Kidney epithelial cell (primary cell): ENCODE measurements around the gene GPR153. TPM values are rescaled to one million over a fixed set of nuclear protein-coding genes. Genes with fewer than 3 reads are reported as not detected.

Experiments
- DNase-seq: peaks from one replicate; pipeline ENCODE4 v3.0.0-alpha.2; 2010; ENCODE audit warnings: low read depth
- H3K27me3 ChIP-seq: 2 replicates; pipeline ENCODE4 v1.6.0; 2011; ENCODE audit warnings: low read length; ENCODE audit not compliant: control insufficient read depth, insufficient read depth
- H3K36me3 ChIP-seq: 2 replicates; pipeline ENCODE4 v1.5.1; 2011; ENCODE audit warnings: low read length; ENCODE audit not compliant: control insufficient read depth, insufficient read depth
- H3K4me3 ChIP-seq: 2 replicates; pipeline ENCODE4 v1.5.1; 2011; ENCODE audit warnings: low read depth, mild to moderate bottlenecking, control low read depth, low read length
- total RNA-seq: library from RNA; depleted of rRNA; stranded (reverse); fragments of >200 nt; gene quantifications from 2 replicates; pipeline ENCODE4 v1.2.3, GENCODE V29; 2015
- TF ChIP-seq, protein P1 (sequence below): IDR thresholded peaks from 2 replicates; pipeline ENCODE4 v1.5.1; 2011; ENCODE audit warnings: mild to moderate bottlenecking, moderate library complexity, low read length, control low read depth, inconsistent platforms; ENCODE audit not compliant: insufficient read depth, poor library complexity, severe bottlenecking

Gene GPR153
- total RNA-seq, 1 donor from 2014 or later, result 11.4 TPM

DNA sequence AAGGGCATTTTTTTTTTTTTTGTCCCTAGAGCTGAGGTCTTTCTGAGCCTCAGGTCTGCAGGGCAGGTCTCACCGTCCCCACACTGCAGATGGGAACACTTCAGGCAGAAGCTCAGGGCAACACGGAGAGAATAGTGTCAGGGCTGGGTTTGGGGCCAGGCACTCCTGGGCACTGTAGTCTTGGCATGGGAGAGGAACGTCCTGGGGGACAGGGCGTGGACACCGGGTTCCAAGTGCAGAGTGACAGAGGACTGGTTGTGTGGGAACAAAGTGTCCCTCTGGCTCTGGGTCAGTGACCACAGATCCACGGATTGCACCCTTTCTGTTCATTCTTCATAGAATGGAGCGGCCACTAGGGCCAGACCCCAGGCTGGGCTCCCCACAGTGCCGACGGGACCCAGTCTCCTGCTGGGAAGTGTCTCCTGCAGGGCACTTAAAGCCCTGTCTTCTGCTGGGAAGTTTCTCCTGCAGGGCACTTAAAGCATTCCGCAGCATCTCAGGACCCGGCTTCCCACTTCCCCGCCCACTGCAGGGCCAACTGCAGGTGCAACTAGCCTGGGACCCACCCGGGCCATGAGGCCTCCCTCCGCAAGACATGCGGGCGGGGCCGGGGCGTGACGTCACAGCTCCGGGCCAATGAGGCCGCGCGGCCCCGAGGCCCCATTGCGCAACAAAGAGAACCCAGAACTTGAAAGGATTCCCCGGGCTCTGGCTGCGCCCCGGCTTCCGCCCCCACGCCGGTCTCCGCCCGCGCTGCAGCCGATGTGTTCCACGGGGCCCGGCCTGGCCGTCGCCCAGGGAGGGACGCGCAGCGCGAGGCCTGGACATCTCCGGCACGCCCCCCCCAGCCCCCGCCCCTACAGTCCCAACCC is 1.2 kb downstream of the GPR153 start:
- DNase-seq, result no peak

DNA sequence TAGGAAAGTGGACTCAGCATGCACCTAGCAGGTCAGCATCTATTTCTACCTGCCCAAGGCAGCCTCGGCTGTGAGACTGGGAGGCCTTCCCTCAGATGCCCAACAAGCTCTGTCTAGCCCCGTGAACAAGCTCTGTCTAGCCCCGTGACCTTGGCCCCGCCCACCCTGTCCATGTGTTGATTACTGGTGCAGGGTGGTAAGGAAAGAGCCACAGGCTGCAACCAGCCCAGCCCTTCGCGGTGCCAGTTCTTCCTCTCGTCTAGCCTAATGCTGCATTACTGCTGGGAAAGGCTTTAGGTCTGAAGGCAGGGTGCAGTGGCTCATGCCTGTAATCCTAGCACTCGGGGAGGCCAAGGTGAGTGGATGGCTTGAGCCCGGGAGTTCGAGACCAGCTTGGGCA is 2.2 kb downstream of the GPR153 start:
- Histone ChIP-seq H3K36me3 (no peaks in the 10 kb centered on the region), H3K4me3 (no peak overlapping the region), H3K27me3 (peaks cover 5% of the 10 kb centered on the region)
- DNase-seq, result no peak
- TF ChIP-seq, protein P1, sequence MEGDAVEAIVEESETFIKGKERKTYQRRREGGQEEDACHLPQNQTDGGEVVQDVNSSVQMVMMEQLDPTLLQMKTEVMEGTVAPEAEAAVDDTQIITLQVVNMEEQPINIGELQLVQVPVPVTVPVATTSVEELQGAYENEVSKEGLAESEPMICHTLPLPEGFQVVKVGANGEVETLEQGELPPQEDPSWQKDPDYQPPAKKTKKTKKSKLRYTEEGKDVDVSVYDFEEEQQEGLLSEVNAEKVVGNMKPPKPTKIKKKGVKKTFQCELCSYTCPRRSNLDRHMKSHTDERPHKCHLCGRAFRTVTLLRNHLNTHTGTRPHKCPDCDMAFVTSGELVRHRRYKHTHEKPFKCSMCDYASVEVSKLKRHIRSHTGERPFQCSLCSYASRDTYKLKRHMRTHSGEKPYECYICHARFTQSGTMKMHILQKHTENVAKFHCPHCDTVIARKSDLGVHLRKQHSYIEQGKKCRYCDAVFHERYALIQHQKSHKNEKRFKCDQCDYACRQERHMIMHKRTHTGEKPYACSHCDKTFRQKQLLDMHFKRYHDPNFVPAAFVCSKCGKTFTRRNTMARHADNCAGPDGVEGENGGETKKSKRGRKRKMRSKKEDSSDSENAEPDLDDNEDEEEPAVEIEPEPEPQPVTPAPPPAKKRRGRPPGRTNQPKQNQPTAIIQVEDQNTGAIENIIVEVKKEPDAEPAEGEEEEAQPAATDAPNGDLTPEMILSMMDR, result no peak

More for the DNA sequence above, 1.2 kb downstream of the GPR153 start:
- H3K27me3 ChIP-seq, result peaks cover 5% of the 10 kb centered on the region
- no peaks in the 10 kb centered on the region for H3K36me3 ChIP-seq
- TF ChIP-seq, protein P1, result no peak
- H3K4me3 ChIP-seq, result peak overlapping the region; percentile 59

DNA sequence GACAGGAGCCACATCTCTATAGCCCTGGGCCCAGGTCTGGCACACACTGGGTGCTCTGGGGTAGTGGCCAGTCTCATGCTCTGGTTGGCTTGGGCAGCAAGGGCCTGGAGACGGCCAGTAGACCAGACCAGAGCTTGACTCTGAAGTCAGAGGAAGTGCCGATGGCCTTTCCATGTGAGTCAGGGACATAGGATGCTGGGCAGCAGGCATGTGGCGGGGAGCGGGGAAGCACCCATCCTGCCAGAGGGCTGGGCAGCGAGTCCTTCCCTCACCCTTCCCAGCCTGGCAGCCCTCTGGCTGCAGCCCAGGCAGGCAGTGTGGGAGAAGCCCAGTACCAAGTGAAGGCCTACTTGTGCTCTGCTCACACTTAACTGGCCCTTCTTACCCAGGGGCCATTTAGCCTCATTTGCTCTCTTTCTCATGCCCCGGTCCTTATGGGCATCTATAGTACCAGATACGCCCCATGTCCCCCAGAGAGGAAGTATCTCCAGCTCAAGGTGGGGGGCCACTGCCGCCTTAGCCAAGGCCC is 3.3 kb downstream of the GPR153 start:
- TF ChIP-seq, protein P1, result no peak
- Histone ChIP-seq H3K27me3 (peaks cover 5% of the 10 kb centered on the region), H3K4me3 (no peak overlapping the region), H3K36me3 (no peaks in the 10 kb centered on the region)
- DNase-seq, result no peak

DNA sequence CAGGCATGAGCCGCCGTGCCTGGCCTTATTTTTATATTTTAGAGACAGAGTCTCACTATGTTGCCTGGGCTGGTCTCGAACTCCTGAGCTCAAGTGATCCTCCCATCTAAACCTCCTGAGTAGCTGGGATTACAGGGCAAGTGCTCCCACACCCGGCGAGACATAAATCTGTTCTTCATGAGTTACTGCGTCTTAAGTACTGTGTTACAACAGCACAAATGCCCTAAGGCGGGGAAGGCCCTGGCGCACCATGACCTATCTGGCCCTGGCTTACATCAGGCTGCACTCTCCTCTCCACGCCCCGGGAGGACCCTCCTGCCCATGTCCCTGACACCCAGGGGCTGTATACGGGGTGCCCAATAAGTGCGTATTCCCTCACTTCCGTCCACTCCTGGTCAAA is 4.3 kb downstream of the GPR153 start:
- Histone ChIP-seq H3K27me3 (peaks cover 5% of the 10 kb centered on the region), H3K4me3 (no peak overlapping the region), H3K36me3 (no peaks in the 10 kb centered on the region)
- DNase-seq, result no peak
- TF ChIP-seq, protein P1, result no peak

DNA sequence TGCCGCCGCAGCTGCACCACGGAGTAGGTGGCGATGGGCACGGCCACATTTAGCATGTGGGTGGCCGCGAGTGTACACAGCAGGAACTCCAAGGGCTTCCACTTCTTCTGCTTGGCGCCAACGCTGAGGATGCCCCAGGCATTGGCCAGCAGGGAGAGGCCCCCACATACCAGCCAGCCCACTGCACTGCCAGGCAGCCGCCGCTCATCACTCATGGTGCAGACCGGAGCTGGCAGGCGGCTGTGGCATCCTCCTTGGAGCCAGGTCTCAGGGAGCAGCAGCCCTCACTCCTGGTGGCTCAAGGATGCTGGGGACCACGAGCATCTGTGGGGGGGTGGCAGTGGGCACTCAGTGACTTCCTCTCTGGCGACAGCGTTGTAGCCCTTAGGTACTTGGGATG is 6.2 kb downstream of the GPR153 start:
- Histone ChIP-seq H3K4me3 (no peak overlapping the region), H3K36me3 (no peaks in the 10 kb centered on the region), H3K27me3 (peaks cover 22% of the 10 kb centered on the region)
- TF ChIP-seq, protein P1, result no peak
- DNase-seq, result no peak
